ENCODE data around the gene BBS4. TPM values are rescaled to one million over a fixed set of nuclear protein-coding genes. Genes with fewer than 3 reads are reported as not detected.

BBS4 gene
- total RNA-seq, 2 donors from 2014 or later = 36.4 to 41.7 TPM

DNA sequence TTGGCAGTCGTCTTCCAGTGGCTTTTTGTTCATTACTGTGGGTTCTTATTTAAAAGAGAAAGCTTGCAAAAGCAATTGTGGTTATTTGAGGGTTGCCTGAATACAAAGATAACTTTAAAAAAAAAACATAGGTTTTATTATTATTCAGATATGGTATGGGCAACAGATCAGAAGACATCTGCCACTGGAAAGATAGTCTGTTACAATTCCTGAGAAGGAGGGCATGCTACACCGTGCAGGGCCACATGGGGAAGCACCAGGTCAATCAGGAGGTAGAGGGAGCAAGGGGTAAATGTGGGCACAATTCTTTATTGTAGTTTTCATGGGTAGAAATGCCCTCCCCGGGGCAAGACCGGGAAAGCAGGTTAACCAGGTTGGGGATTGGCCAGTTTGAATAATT lies 46.5 kb downstream of the BBS4 start:
- Mint-ChIP-seq H3K27ac (no peak overlapping the region), H3K4me3 (no peak overlapping the region), H3K27me3 (ENCODE audit: insufficient read depth) (no peaks in the 10 kb centered on the region), H3K4me1 (peaks cover 26% of the 10 kb centered on the region), H3K9me3 (no peaks in the 10 kb centered on the region), H3K36me3 (ENCODE audit: low read depth) (peaks cover 50% of the 10 kb centered on the region)
- TF ChIP-seq, protein P1, sequence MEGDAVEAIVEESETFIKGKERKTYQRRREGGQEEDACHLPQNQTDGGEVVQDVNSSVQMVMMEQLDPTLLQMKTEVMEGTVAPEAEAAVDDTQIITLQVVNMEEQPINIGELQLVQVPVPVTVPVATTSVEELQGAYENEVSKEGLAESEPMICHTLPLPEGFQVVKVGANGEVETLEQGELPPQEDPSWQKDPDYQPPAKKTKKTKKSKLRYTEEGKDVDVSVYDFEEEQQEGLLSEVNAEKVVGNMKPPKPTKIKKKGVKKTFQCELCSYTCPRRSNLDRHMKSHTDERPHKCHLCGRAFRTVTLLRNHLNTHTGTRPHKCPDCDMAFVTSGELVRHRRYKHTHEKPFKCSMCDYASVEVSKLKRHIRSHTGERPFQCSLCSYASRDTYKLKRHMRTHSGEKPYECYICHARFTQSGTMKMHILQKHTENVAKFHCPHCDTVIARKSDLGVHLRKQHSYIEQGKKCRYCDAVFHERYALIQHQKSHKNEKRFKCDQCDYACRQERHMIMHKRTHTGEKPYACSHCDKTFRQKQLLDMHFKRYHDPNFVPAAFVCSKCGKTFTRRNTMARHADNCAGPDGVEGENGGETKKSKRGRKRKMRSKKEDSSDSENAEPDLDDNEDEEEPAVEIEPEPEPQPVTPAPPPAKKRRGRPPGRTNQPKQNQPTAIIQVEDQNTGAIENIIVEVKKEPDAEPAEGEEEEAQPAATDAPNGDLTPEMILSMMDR (conservative IDR thresholded peaks at IDR 0.05) = peak; percentile 61
- no peak overlapping the region for H3K4me3 ChIP-seq (ENCODE audit: low read length)
- H3K27me3 ChIP-seq (ENCODE audit: control insufficient read depth, insufficient read depth, low read length, poor library complexity, severe bottlenecking) = no peaks in the 10 kb centered on the region
- H3K36me3 ChIP-seq (ENCODE audit: control insufficient read depth, insufficient read depth, low read length) = peaks cover 58% of the 10 kb centered on the region
- WGBS, 2 experiments (ENCODE audit: insufficient coverage in 1 of 2, insufficient read length in 1 of 2) = 93 to 94% methylated on average over 3 to 4 of the region's 4 CpGs
- no peaks in the 10 kb centered on the region for H3K9me3 ChIP-seq (ENCODE audit: control insufficient read depth, low read length)
- H3K9ac ChIP-seq (ENCODE audit: extremely low read depth, low read length, poor library complexity, severe bottlenecking) = no peak overlapping the region
- H3K27ac ChIP-seq (ENCODE audit: low read depth, low read length) = no peak overlapping the region
- no peak for DNase-seq
- H3K4me1 ChIP-seq (ENCODE audit: control insufficient read depth, insufficient read depth, low read length) = peaks cover 23% of the 10 kb centered on the region

DNA sequence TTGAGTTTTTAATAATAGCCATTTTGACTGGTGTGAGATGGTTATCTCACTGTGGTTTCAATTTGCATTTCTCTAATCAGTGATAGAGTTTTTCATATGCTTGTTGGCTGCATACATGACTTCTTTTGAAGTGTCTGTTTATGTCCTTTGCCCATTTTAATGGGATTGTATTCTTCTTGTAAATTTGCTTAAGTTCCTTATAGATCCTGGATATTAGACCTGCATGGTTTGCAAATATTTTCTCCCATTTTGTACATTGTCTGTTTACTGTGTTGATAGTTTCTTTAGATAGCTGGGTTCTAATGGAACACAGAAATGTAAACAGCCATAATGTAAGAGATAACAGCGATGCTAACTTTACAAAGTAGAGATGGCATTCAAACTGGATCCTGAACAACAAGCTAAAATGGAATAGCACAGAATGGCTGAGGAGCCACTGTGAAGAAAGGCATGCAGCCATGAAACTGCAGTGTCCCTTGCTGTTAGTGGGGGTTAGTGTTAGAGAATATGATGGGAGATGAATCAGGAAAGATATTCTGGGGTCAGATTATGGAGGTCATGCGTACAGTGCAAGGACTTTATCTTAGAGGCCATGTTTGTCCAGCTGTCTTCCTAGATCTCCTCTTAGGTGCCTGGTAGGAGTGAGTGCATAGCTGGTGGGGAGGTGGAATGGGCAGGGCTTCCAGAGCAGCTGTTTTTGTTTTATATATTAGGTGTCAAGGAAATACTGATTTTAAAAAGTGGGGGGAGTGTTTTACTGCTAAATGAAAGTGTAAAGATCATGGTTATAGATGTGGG lies 48.1 kb downstream of the BBS4 start:
- H3K36me3 Mint-ChIP-seq (ENCODE audit: low read depth) = peaks cover 59% of the 10 kb centered on the region
- H3K9me3 Mint-ChIP-seq = no peaks in the 10 kb centered on the region
- H3K27ac Mint-ChIP-seq = no peak overlapping the region
- no peak overlapping the region for H3K4me3 Mint-ChIP-seq
- H3K27me3 Mint-ChIP-seq (ENCODE audit: insufficient read depth) = no peaks in the 10 kb centered on the region
- peaks cover 74% of the 10 kb centered on the region for H3K36me3 ChIP-seq (ENCODE audit: control insufficient read depth, insufficient read depth, low read length)
- H3K27me3 ChIP-seq (ENCODE audit: control insufficient read depth, insufficient read depth, low read length, poor library complexity, severe bottlenecking) = no peaks in the 10 kb centered on the region
- peaks cover 19% of the 10 kb centered on the region for H3K4me1 Mint-ChIP-seq
- H3K27ac ChIP-seq (ENCODE audit: low read depth, low read length) = no peak overlapping the region
- peaks cover 15% of the 10 kb centered on the region for H3K4me1 ChIP-seq (ENCODE audit: control insufficient read depth, insufficient read depth, low read length)
- WGBS, 2 experiments (ENCODE audit: insufficient coverage in 1 of 2, insufficient read length in 1 of 2) = 95 to 100% methylated on average over 1 to 2 of the region's 2 CpGs
- TF ChIP-seq, protein P1 (conservative IDR thresholded peaks at IDR 0.05) = no peak
- no peaks in the 10 kb centered on the region for H3K9me3 ChIP-seq (ENCODE audit: control insufficient read depth, low read length)
- no peak overlapping the region for H3K9ac ChIP-seq (ENCODE audit: extremely low read depth, low read length, poor library complexity, severe bottlenecking)
- H3K4me3 ChIP-seq (ENCODE audit: low read length) = peak overlapping the region; percentile 31
- DNase-seq = no peak

DNA sequence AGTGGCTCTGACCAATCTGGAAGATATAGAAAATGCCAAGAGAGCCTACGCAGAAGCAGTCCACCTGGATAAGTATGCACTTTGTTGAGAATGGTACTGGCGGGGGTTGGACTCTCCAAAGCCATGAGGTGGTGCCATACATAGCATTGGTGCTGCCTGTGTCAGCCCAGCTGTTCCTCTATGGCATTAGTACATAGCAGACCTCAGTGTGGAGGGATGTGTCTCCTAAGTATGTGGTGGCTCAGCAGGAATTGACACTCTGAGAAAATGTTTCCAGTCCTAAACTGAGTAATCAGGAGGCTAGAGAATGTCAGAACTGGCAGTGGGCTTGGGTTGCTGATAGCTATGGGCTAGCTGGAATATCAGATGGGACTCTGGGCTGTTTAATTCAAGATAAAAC lies 49.1 kb downstream of the BBS4 start:
- H3K9ac ChIP-seq (ENCODE audit: extremely low read depth, low read length, poor library complexity, severe bottlenecking) = no peak overlapping the region
- no peaks in the 10 kb centered on the region for H3K9me3 Mint-ChIP-seq
- no peak for DNase-seq
- peaks cover 80% of the 10 kb centered on the region for H3K36me3 ChIP-seq (ENCODE audit: control insufficient read depth, insufficient read depth, low read length)
- H3K4me1 ChIP-seq (ENCODE audit: control insufficient read depth, insufficient read depth, low read length) = peaks cover 15% of the 10 kb centered on the region
- WGBS, 2 experiments (ENCODE audit: insufficient coverage in 1 of 2, insufficient read length in 1 of 2) = 93 to 100% methylated on average over 1 to 2 of the region's 2 CpGs
- H3K9me3 ChIP-seq (ENCODE audit: control insufficient read depth, low read length) = no peaks in the 10 kb centered on the region
- no peak overlapping the region for H3K27ac ChIP-seq (ENCODE audit: low read depth, low read length)
- peaks cover 19% of the 10 kb centered on the region for H3K4me1 Mint-ChIP-seq
- H3K36me3 Mint-ChIP-seq (ENCODE audit: low read depth) = peaks cover 64% of the 10 kb centered on the region
- TF ChIP-seq, protein P1 (conservative IDR thresholded peaks at IDR 0.05) = no peak
- no peaks in the 10 kb centered on the region for H3K27me3 ChIP-seq (ENCODE audit: control insufficient read depth, insufficient read depth, low read length, poor library complexity, severe bottlenecking)
- H3K27me3 Mint-ChIP-seq (ENCODE audit: insufficient read depth) = no peaks in the 10 kb centered on the region
- H3K4me3 ChIP-seq (ENCODE audit: low read length) = no peak overlapping the region
- no peak overlapping the region for H3K27ac Mint-ChIP-seq
- no peak overlapping the region for H3K4me3 Mint-ChIP-seq
